Heart left ventricle (tissue), 16 donors: Measurements from ENCODE around the gene TNS3. TPM values are rescaled to one million over a fixed set of nuclear protein-coding genes. Genes with fewer than 3 reads are reported as not detected.

Source experiments
- ATAC-seq, 4 donors: fragments of 200-7000 bp; cut with Tn5 transposase; one replicate each; pipeline ENCODE4 v1.9.1; 2020 to 2022; ENCODE audit warnings: moderate library complexity in 4 of 4, mild to moderate bottlenecking in 3 of 4, moderate number of reproducible peaks in 1 of 4
- DNase-seq, 5 donors: peaks; one replicate each; pipeline ENCODE4 v3.0.0-alpha.2; 2020
- H3K27ac ChIP-seq, 12 donors: fragments of 200-600 bp; sonication (generic) in 4 of 12; one replicate each; pipeline versions ENCODE4 v1.5.0 to v1.8.0; 2016 to 2022; ENCODE audit warnings: mild to moderate bottlenecking in 2 of 12
- H3K27me3 ChIP-seq, 9 donors: fragments of 200-600 bp; sonication (generic) in 2 of 9; one replicate each; pipeline versions ENCODE4 v1.5.1 to v1.8.0; 2016 to 2022; ENCODE audit warnings: mild to moderate bottlenecking in 3 of 9
- H3K36me3 ChIP-seq, 9 donors: fragments of 200-600 bp; sonication (generic) in 2 of 9; one replicate each; pipeline versions ENCODE4 v1.5.0 to v1.8.0; 2018 to 2022; ENCODE audit warnings: mild to moderate bottlenecking in 2 of 9
- H3K4me1 ChIP-seq, 12 donors: fragments of 200-600 bp; sonication (generic) in 4 of 12; one replicate each; pipeline versions ENCODE4 v1.5.0 to v1.8.0; 2016 to 2022; ENCODE audit warnings: mild to moderate bottlenecking in 3 of 12
- H3K4me3 ChIP-seq, 12 donors: fragments of 200-600 bp; sonication (generic) in 4 of 12; one replicate each; pipeline versions ENCODE4 v1.5.0 to v1.8.0; 2017 to 2022; ENCODE audit warnings: mild to moderate bottlenecking in 9 of 12, moderate library complexity in 4 of 12
- H3K9me3 ChIP-seq, 12 donors: fragments of 200-600 bp; sonication (generic) in 4 of 12; one replicate each; pipeline versions ENCODE4 v1.5.0 to v1.8.0; 2016 to 2022; ENCODE audit warnings: mild to moderate bottlenecking in 1 of 12
- CTCF ChIP-seq, 12 donors: fragments of 200-600 bp; sonication (generic) in 4 of 12; IDR thresholded peaks; one replicate each; pipeline versions ENCODE4 v1.5.0 to v1.8.0; 2018 to 2022; ENCODE audit warnings: antibody characterized with exemption in 12 of 12, mild to moderate bottlenecking in 5 of 12
- POLR2A ChIP-seq, 2 donors: fragments of 450-650 bp; IDR thresholded peaks; one replicate each; pipeline ENCODE4 v1.6.1; 2017; ENCODE audit warnings: antibody characterized with exemption in 2 of 2, mild to moderate bottlenecking in 2 of 2, moderate library complexity in 2 of 2
- WGBS, 4 donors: extraction: QIAGEN DNeasy Blood & Tissue Kit in 2 of 4; methylation state at CpG; one replicate each; pipeline versions ENCODE4 v1.1.5 to v1.1.7; 2013 to 2018; 5-methylcytosine and 5-hydroxymethylcytosine counted together
- intact Hi-C, 10 donors: fragments of 100-400 bp; cut with DNase I; formaldehyde crosslinking; loops; one replicate each; pipeline versions ENCODE4 v1.11.1 to v1.14.2; 2022
- polyA plus RNA-seq, 2 donors: library from polyadenylated mRNA; stranded (reverse); fragments of 200-250 nt; gene quantifications; one replicate each; pipeline ENCODE4 v1.2.3, GENCODE V29; 2013
- total RNA-seq, 9 donors: library from RNA; depleted of rRNA in 2 of 9; stranded (reverse); fragments of >200 nt in 2 of 9; fragmentation: NEBNext Ultra II Directional in 3 of 9; extraction: Animal tissue kit (Norgen Biotek cat#: 25700) in 3 of 9; gene quantifications; one replicate each; pipeline versions ENCODE4 v1.1.0 to v1.2.4, GENCODE V29; 2016 to 2023
- donor health status: ischemic (EF 13 %, LVEDD 7.1; RV severe dilation, severe dysfunction).
- donor health status: healthy with polysubstance abuse.
- donor health status: DM: no; HTN: yes; CAD: no.
- donor health status: DM: no; HTN: no; CAD: no.
- donor health status: ischemic (EF 25% LVEDD 6.9; RV normal size, moderate dysfunction).
- donor health status: ischemic (EF 25% LVEDD 5.7; RV mildly dilated, moderate dysfunction).
- donor health status: healthy.
- donor health status: DM: yes; HTN: yes; CAD: no.
- donor health status: ischemic (EF 35%, LVEDD 5.7; RV mildly dilated, moderate dysfunction).
- donor health status: nonischemic (EF 11% LVEDD 7.7; RV severe dilation, severe dysfunction).
- donor health status: DM: yes; HTN: yes; CAD: no.
- donor health status: PGD.
- donor health status: ischemic (EF 29% LVEDD 5.4; RV normal size, mild dysfunction).
- donor health status: nonischemic (EF 23%, LVEDD 6.1; RV moderate dilation, normal function).

TNS3 gene
- total and polyA plus RNA-seq, 11 donors, result 10.1 to 116 (median 32.7) TPM

GRCh38 chr7:47278043-47278442 lies 303.9 kb downstream of the TNS3 start:
- no peaks in the 10 kb centered on the region for H3K27me3 ChIP-seq
- intact Hi-C loops, result loop anchor here in 1 of 10 donors (5.0 kb wide), 1 partner anchor 64 kb away; no protein-coding TSS in a partner anchor
- H3K36me3 ChIP-seq, result peaks cover 0 to 78% (median 63%) of the 10 kb centered on the region in 9 donors
- H3K4me1 ChIP-seq, result peaks cover 0 to 5% (median 0%) of the 10 kb centered on the region in 12 donors
- H3K4me3 ChIP-seq, result no peak overlapping the region
- DNase-seq, result no peak
- 54 to 71% (median 65%) methylated on average over 3 to 6 of the region's 6 CpGs for WGBS, 4 donors
- no peak overlapping the region for H3K27ac ChIP-seq
- TF ChIP-seq POLR2A (IDR thresholded peaks at IDR 0.05), result no peak
- TF ChIP-seq CTCF (IDR thresholded peaks at IDR 0.05), result no peak
- ATAC-seq, result no peak
- H3K9me3 ChIP-seq, result no peaks in the 10 kb centered on the region

- intact Hi-C loops, result loop anchor here in 1 of 10 donors (5.0 kb wide), 1 partner anchor 65 kb away; no protein-coding TSS in a partner anchor
- no peak overlapping the region for H3K27ac ChIP-seq
- ATAC-seq (no peak), DNase-seq (peak in 1 of 5 donors; percentile 42)
- H3K9me3 ChIP-seq, result no peaks in the 10 kb centered on the region
- peaks cover 0 to 71% (median 56%) of the 10 kb centered on the region in 9 donors for H3K36me3 ChIP-seq
- H3K4me1 ChIP-seq, result peaks cover 0 to 5% (median 0%) of the 10 kb centered on the region in 12 donors
- 88 to 95% (median 92%) methylated on average over 19 to 20 of the region's 20 CpGs for WGBS, 4 donors
- no peak overlapping the region for H3K4me3 ChIP-seq
- TF ChIP-seq POLR2A (IDR thresholded peaks at IDR 0.05) (no peak), CTCF (IDR thresholded peaks at IDR 0.05) (no peak)
- H3K27me3 ChIP-seq, result no peaks in the 10 kb centered on the region
Measured at GRCh38 chr7:47277321-47277781, 304.6 kb downstream of the TNS3 start.

- DNase-seq, result no peak
- H3K4me3 ChIP-seq, result no peak overlapping the region
- TF ChIP-seq CTCF (IDR thresholded peaks at IDR 0.05) (no peak), POLR2A (IDR thresholded peaks at IDR 0.05) (no peak)
- H3K9me3 ChIP-seq, result peaks cover 0 to 4% (median 0%) of the 10 kb centered on the region in 12 donors
- peaks cover 0 to 5% (median 0%) of the 10 kb centered on the region in 12 donors for H3K4me1 ChIP-seq
- H3K27ac ChIP-seq, result no peak overlapping the region
- intact Hi-C loops, result loop anchor here in 1 of 10 donors (5.0 kb wide), 2 partner anchors 138 to 543 kb away; no protein-coding TSS in a partner anchor
- peaks cover 0 to 39% (median 26%) of the 10 kb centered on the region in 9 donors for H3K36me3 ChIP-seq
- no peak for ATAC-seq
- H3K27me3 ChIP-seq, result no peaks in the 10 kb centered on the region
- WGBS, 4 donors, result 88 to 100% (median 92%) methylated on average over 4 to 6 of the region's 6 CpGs
Measured at GRCh38 chr7:47273974-47274766, 307.7 kb downstream of the TNS3 start.

GRCh38 chr7:47273088-47273487 lies 308.8 kb downstream of the TNS3 start:
- intact Hi-C loops, result loop anchor here in 1 of 10 donors (5.0 kb wide), 2 partner anchors 139 to 544 kb away; no protein-coding TSS in a partner anchor
- Histone ChIP-seq H3K27me3 (no peaks in the 10 kb centered on the region), H3K4me3 (no peak overlapping the region), H3K9me3 (peaks cover 0 to 12% (median 0%) of the 10 kb centered on the region in 12 donors), H3K36me3 (peaks cover 0 to 28% (median 20%) of the 10 kb centered on the region in 9 donors), H3K4me1 (peaks cover 0 to 2% (median 0%) of the 10 kb centered on the region in 12 donors), H3K27ac (no peak overlapping the region)
- 89 to 95% (median 95%) methylated on average over 4 of the region's 4 CpGs for WGBS, 4 donors
- no peak for ATAC-seq
- TF ChIP-seq POLR2A (IDR thresholded peaks at IDR 0.05) (no peak), CTCF (IDR thresholded peaks at IDR 0.05) (no peak)
- no peak for DNase-seq
